Right cardiac atrium (tissue), 5 donors: Measurements from ENCODE around the gene SLC66A2. TPM values are rescaled to one million over a fixed set of nuclear protein-coding genes. Genes with fewer than 3 reads are reported as not detected.

Source experiments
- ATAC-seq, 2 donors: fragments of 200-7000 bp; cut with Tn5 transposase; one replicate each; pipeline versions ENCODE4 v1.8.0 to v1.9.1; 2020; ENCODE audit warnings: moderate library complexity in 2 of 2, mild to moderate bottlenecking in 1 of 2
- DNase-seq, 3 donors: peaks; one replicate each; pipeline ENCODE4 v3.0.0-alpha.2; 2020
- H3K27ac ChIP-seq: one replicate; pipeline ENCODE4 v1.5.1; 2013; ENCODE audit warnings: mild to moderate bottlenecking, low read length, control low read depth, moderate library complexity
- H3K27me3 ChIP-seq: one replicate; pipeline ENCODE4 v1.6.1; 2013; ENCODE audit not compliant: control insufficient read depth, insufficient read depth
- H3K4me1 ChIP-seq: one replicate; pipeline ENCODE4 v1.6.1; 2013; ENCODE audit warnings: low read length; ENCODE audit not compliant: control insufficient read depth, insufficient read depth
- H3K4me3 ChIP-seq: one replicate; pipeline ENCODE4 v1.5.1; 2013; ENCODE audit warnings: low read length, control low read depth
- H3K9me3 ChIP-seq: one replicate; pipeline ENCODE4 v1.6.1; 2013; ENCODE audit warnings: low read length; ENCODE audit not compliant: control insufficient read depth
- WGBS: extraction: QIAGEN DNeasy Blood & Tissue Kit; methylation state at CpG from one replicate; pipeline ENCODE4 v1.1.7; 2013; 5-methylcytosine and 5-hydroxymethylcytosine counted together
- intact Hi-C, 4 donors: fragments of 100-400 bp; cut with DNase I; formaldehyde crosslinking; loops; one replicate each; pipeline versions ENCODE4 v1.11.0 to v1.14.0; 2022 to 2023
- polyA plus RNA-seq: library from polyadenylated mRNA; stranded (reverse); fragments of 200-250 nt; gene quantifications from one replicate; pipeline ENCODE4 v1.2.3, GENCODE V29; 2013
- total RNA-seq, 4 donors: library from RNA; stranded (reverse); fragmentation: NEBNext Ultra II Directional; extraction: Animal tissue kit (Norgen Biotek cat#: 25700); gene quantifications; one replicate each; pipeline ENCODE4 v1.2.1, GENCODE V29; 2021
- donor health status: healthy with polysubstance abuse.
- donor health status: DM: no; HTN: yes; CAD: no.
- donor health status: DM: no; HTN: no; CAD: no.
- donor health status: DM: no; HTN: yes; CAD: no; lungs with severe emphysema.
- donor health status: DM: yes; HTN: yes; CAD: no.

SLC66A2 gene
- total and polyA plus RNA-seq, 5 donors = 24.7 to 40.0 (median 27.0) TPM

DNA sequence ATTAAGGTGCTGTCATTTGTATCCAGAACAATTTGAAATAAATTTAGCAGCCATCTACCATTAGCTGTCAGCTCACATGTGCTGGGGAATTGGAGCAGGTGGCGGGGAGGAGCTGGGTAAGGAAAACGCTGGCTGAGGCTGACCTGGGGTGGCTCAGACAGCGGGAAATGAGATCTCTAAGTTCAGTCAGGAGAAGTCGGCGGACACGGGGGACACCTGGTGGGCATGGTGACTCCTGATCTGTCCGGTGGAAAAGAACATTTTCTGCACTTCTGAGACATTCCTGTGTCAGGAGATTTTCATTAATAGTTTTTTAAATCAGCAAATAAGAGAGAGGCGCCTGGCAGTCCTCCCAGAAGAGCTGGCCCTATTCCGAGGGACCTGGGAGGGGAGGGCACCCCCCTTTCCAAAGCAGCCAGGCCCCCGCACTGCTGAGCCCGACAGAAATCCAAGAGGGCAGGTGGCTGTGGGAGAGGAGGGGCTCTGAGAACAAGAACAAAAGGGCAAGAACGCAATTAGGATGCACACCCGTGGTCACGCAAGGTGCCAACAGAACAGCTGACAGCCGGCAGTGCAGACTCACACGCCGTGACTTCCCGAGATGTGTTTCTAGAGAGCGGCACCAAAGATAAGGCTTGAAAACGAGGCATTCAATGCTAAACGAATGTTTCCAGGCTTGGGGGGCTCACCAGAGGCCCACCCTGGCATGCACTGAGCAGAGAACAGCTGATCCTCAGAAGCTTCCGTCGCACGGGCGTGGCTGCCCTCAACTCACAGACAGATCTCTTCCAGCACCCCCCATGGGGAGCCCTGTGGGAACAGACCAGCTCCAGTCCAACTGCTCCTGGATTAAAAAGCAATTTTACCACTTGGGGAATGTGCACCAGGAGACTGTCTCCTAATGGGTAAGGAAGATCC is 26.4 kb downstream of the SLC66A2 start:
- no peak overlapping the region for H3K27ac ChIP-seq

GRCh38 chr18:79923896-79924585 is 27.4 kb downstream of the SLC66A2 start:
- DNase-seq (no peak), ATAC-seq (no peak)
- no peak overlapping the region for H3K27ac ChIP-seq
- H3K4me3 ChIP-seq = no peak overlapping the region
- 97% methylated on average over 26 of the region's 26 CpGs for WGBS
- H3K4me1 ChIP-seq = peaks cover 3% of the 10 kb centered on the region
- no peaks in the 10 kb centered on the region for H3K9me3 ChIP-seq
- H3K27me3 ChIP-seq = no peaks in the 10 kb centered on the region
- intact Hi-C loops = loop anchor here in 1 of 4 donors (10.0 kb wide), 1 partner anchor 221 kb away; no protein-coding TSS in a partner anchor

More for the DNA sequence above, 26.4 kb downstream of the SLC66A2 start:
- Histone ChIP-seq H3K9me3 (no peaks in the 10 kb centered on the region), H3K4me1 (peaks cover 3% of the 10 kb centered on the region), H3K4me3 (no peak overlapping the region), H3K27me3 (no peaks in the 10 kb centered on the region)
- DNase-seq = peak; percentile 36 to 79 (median 53)
- intact Hi-C loops = loop anchor here in 1 of 4 donors (10.0 kb wide), 1 partner anchor 220 kb away; no protein-coding TSS in a partner anchor
- WGBS = 51% methylated on average over 25 of the region's 25 CpGs
- ATAC-seq = peak; percentile 75 to 79

GRCh38 chr18:79922971-79923411 is 28.5 kb downstream of the SLC66A2 start:
- peak in 2 of 3 donors; percentile 9 to 56 for DNase-seq
- intact Hi-C loops = loop anchor here in 1 of 4 donors (10.0 kb wide), 1 partner anchor 222 kb away; no protein-coding TSS in a partner anchor
- ATAC-seq = no peak
- Histone ChIP-seq H3K4me1 (peaks cover 3% of the 10 kb centered on the region), H3K27ac (no peak overlapping the region), H3K4me3 (no peak overlapping the region), H3K27me3 (no peaks in the 10 kb centered on the region), H3K9me3 (no peaks in the 10 kb centered on the region)
- WGBS = 83% methylated on average over 17 of the region's 17 CpGs

- H3K4me1 ChIP-seq = peaks cover 3% of the 10 kb centered on the region
- 98% methylated on average over 24 of the region's 24 CpGs for WGBS
- DNase-seq = peak in 1 of 3 donors; percentile 3
- no peak overlapping the region for H3K27ac ChIP-seq
- no peak overlapping the region for H3K4me3 ChIP-seq
- intact Hi-C loops = loop anchor here in 1 of 4 donors (10.0 kb wide), 1 partner anchor 223 kb away; no protein-coding TSS in a partner anchor
- no peaks in the 10 kb centered on the region for H3K27me3 ChIP-seq
- no peak for ATAC-seq
- no peaks in the 10 kb centered on the region for H3K9me3 ChIP-seq
Observed at GRCh38 chr18:79921984-79922965, 29.2 kb downstream of the SLC66A2 start.

GRCh38 chr18:79919089-79919488 is 32.4 kb downstream of the SLC66A2 start:
- peak in 1 of 3 donors; percentile 9 for DNase-seq
- Histone ChIP-seq H3K4me1 (no peaks in the 10 kb centered on the region), H3K4me3 (no peak overlapping the region), H3K27me3 (no peaks in the 10 kb centered on the region), H3K27ac (no peak overlapping the region), H3K9me3 (no peaks in the 10 kb centered on the region)
- ATAC-seq = no peak
- intact Hi-C loops = no loop called here
- 95% methylated on average over 19 of the region's 19 CpGs for WGBS

DNA sequence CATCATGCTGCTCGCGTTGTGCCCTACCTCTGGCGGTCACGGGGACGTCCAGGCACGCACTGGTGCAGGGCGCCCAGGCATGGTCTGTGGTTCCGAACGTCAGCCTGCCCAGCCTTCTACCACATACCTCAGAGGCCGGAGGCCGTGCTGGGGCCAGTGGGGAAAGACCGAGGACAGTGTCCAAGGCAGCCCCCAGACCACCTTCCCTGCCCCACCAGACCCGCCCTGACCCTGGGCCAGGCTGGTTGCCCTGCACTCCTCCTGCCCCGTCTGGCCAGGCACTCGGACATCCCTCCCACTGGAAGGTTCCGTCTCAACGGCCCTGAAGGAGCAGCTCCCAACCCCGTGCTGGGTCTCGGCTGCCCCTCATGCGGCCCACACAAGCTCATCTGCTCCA is 32.8 kb downstream of the SLC66A2 start:
- 97% methylated on average over 20 of the region's 20 CpGs for WGBS
- peak in 1 of 3 donors; percentile 11 for DNase-seq
- H3K27me3 ChIP-seq = no peaks in the 10 kb centered on the region
- no peak overlapping the region for H3K27ac ChIP-seq
- peak in 1 of 2 donors; percentile 35 for ATAC-seq
- intact Hi-C loops = no loop called here
- H3K9me3 ChIP-seq = no peaks in the 10 kb centered on the region
- no peaks in the 10 kb centered on the region for H3K4me1 ChIP-seq
- no peak overlapping the region for H3K4me3 ChIP-seq

DNA sequence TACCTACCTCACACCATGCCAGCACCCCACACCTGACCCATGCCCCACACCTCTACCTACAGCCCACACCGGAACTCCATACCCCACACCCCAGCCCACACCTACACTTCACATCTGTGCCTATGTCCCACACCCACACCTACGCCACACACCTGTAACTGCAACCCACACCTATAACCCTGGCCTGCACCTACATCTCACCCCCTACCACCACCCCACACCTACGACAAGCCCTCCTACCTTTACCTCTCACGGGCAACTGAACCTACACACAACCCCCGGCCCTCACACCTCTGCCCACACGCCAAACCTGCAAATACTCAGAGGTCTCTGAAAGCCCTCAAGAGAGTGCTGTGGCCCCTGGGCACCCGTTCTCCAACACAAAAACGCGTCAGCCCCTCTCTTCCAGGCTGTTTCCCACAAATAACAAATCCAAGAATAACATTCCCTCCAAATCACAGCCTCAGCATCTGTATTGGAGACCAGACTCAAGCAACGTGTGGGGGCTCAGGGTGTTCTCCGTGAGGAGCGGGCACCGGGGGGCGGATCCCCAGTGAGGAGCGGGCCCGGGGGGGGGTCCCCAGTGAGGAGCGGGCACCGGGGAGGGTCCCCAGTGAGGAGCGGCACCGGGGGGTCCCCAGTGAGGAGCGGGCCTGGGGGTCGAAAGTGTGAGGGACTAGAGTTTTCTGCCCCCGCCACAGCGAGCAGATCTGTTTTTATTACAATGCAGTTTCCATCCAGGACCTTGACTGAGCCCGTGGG is 33.4 kb downstream of the SLC66A2 start:
- no peak overlapping the region for H3K27ac ChIP-seq
- 94% methylated on average over 25 of the region's 25 CpGs for WGBS
- H3K4me3 ChIP-seq = no peak overlapping the region
- intact Hi-C loops = no loop called here
- no peaks in the 10 kb centered on the region for H3K27me3 ChIP-seq
- no peaks in the 10 kb centered on the region for H3K4me1 ChIP-seq
- DNase-seq = no peak
- ATAC-seq = peak in 1 of 2 donors; percentile 26
- H3K9me3 ChIP-seq = no peaks in the 10 kb centered on the region

DNA sequence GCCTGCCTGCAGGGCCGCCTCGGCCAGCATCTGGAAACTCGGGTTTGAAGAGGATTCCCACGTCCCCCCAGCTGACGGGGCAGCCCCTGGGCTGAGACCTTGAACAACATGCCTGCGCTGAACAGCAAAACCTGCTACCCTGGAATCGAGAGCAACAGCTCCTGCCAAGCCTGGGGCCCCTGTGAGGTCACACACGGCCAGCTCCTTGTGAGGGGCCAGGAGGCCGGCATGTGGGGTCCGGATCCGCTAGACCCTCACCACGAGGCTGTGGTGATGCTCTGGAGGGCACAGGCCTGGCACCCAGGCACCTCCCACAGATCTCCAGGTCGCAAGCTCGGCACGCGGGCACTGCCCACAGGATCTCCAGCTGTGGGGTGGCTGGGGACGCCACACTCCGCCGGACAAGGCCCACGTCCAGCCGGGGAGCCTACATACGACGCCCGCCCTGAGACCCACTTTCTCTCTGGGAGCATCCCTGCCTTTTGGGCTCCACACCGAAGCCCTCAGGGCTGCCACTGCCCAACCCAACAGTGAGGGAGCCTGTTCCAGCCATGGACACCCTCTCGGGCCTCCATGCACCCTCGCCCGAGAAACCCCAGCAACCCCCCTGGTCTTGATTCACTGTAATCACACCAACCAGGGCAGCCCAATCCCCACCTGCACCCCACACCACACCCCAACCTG is 34.1 kb downstream of the SLC66A2 start:
- DNase-seq (peak in 1 of 3 donors; percentile 9), ATAC-seq (peak in 1 of 2 donors; percentile 10)
- Histone ChIP-seq H3K4me3 (no peak overlapping the region), H3K9me3 (no peaks in the 10 kb centered on the region), H3K27me3 (no peaks in the 10 kb centered on the region), H3K4me1 (no peaks in the 10 kb centered on the region), H3K27ac (no peak overlapping the region)
- WGBS = 97% methylated on average over 28 of the region's 28 CpGs
- intact Hi-C loops = no loop called here

GRCh38 chr18:79916546-79917168 is 34.8 kb downstream of the SLC66A2 start:
- intact Hi-C loops = no loop called here
- Histone ChIP-seq H3K9me3 (no peaks in the 10 kb centered on the region), H3K27me3 (no peaks in the 10 kb centered on the region), H3K27ac (no peak overlapping the region), H3K4me3 (no peak overlapping the region), H3K4me1 (no peaks in the 10 kb centered on the region)
- ATAC-seq = no peak
- 95% methylated on average over 24 of the region's 24 CpGs for WGBS
- DNase-seq = peak in 1 of 3 donors; percentile 9
